Endothelial cell of umbilical vein (primary cell): ENCODE data around the gene KCNA5.

Experiments
- JUN ChIP-seq: IDR thresholded peaks from 2 replicates; pipeline ENCODE4 v1.6.1; 2011; ENCODE audit warnings: borderline replicate concordance, low read depth; ENCODE audit not compliant: insufficient read length, insufficient read depth
- MYC ChIP-seq: IDR thresholded peaks from one replicate; pipeline ENCODE4 v1.6.1; 2011; ENCODE audit warnings: mild to moderate bottlenecking, low read depth, low read length
- POLR2AphosphoS5 ChIP-seq: IDR thresholded peaks from 2 replicates; pipeline ENCODE4 v1.6.1; 2012; ENCODE audit warnings: low read depth, mild to moderate bottlenecking, control low read depth, low read length, moderate library complexity; ENCODE audit not compliant: insufficient read depth
- TF ChIP-seq, protein P1 (sequence below), 2 donors: IDR thresholded peaks; 1 replicate in 1 of 2; 2 replicates in 1 of 2; pipeline ENCODE4 v1.5.1; 2011; ENCODE audit warnings: low read length in 2 of 2, mild to moderate bottlenecking in 2 of 2, moderate library complexity in 2 of 2, control low read depth in 1 of 2, inconsistent platforms in 1 of 2, low read depth in 1 of 2; ENCODE audit not compliant: insufficient read depth in 1 of 2; ENCODE audit errors: extremely low read depth in 1 of 2
- TF ChIP-seq, protein P2 (sequence below): IDR thresholded peaks from 2 replicates; pipeline ENCODE4 v1.6.1; 2011; ENCODE audit not compliant: insufficient read depth, insufficient read length

GRCh38 chr12:5016526-5016925, 27.2 kb upstream of the KCNA5 start:
- TF ChIP-seq, protein P1, sequence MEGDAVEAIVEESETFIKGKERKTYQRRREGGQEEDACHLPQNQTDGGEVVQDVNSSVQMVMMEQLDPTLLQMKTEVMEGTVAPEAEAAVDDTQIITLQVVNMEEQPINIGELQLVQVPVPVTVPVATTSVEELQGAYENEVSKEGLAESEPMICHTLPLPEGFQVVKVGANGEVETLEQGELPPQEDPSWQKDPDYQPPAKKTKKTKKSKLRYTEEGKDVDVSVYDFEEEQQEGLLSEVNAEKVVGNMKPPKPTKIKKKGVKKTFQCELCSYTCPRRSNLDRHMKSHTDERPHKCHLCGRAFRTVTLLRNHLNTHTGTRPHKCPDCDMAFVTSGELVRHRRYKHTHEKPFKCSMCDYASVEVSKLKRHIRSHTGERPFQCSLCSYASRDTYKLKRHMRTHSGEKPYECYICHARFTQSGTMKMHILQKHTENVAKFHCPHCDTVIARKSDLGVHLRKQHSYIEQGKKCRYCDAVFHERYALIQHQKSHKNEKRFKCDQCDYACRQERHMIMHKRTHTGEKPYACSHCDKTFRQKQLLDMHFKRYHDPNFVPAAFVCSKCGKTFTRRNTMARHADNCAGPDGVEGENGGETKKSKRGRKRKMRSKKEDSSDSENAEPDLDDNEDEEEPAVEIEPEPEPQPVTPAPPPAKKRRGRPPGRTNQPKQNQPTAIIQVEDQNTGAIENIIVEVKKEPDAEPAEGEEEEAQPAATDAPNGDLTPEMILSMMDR (IDR thresholded peaks at IDR 0.05; ENCODE audit: extremely low read depth in 1 of 2, insufficient read depth in 1 of 2, low read depth in 1 of 2, low read length in 2 of 2), result no peak
- TF ChIP-seq, protein P2, sequence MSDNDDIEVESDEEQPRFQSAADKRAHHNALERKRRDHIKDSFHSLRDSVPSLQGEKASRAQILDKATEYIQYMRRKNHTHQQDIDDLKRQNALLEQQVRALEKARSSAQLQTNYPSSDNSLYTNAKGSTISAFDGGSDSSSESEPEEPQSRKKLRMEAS, result no peak
- no peak for TF ChIP-seq POLR2AphosphoS5
- no peak for TF ChIP-seq JUN
- no peak for TF ChIP-seq MYC
